GM18861 (cell line): Measurements from ENCODE around the gene FARP2.
"Not testable (repeated sequence)": the region's sequence is repeated elsewhere in the genome, so short reads cannot be mapped to it uniquely, and the experiment has no call there.

Source experiments
- ATAC-seq: cut with Tn5 transposase; IDR thresholded peaks from one replicate; pipeline ENCODE4 v1.9.1; 2021; ENCODE audit not compliant: unreplicated experiment

The FARP2 gene

GRCh38 chr2:241355983-241356870 is at the start of gene FARP2:
Gene FARP2 (plus strand): TSS chr2:241356285. CDS start chr2:241373108, 16,823 bp downstream.
- ATAC-seq = peak; percentile 67

DNA sequence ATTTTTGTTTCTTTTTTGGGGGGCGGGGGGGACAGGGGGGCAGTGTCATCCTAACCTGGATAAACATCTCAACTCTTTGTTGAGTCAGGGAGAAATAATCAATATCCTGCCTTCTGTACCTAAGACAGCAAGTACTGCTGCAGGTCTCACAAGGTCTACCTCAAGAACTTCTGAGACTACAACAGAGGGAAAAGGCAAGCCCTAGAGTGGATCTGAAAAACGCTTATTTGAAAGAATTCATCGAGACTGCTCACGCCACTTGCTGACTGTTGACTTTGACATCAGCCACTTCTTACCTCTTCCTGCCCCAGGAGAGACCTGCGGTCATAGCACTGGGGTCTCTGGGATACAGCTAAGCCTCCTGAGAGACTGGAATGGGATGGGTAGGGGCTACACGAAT is 49.0 kb upstream of the FARP2 start:
- no peak for ATAC-seq

GRCh38 chr2:241308267-241308666 is 47.8 kb upstream of the FARP2 start:
- no peak for ATAC-seq

- ATAC-seq = no peak
Observed at GRCh38 chr2:241308832-241309500, 47.1 kb upstream of the FARP2 start.

DNA sequence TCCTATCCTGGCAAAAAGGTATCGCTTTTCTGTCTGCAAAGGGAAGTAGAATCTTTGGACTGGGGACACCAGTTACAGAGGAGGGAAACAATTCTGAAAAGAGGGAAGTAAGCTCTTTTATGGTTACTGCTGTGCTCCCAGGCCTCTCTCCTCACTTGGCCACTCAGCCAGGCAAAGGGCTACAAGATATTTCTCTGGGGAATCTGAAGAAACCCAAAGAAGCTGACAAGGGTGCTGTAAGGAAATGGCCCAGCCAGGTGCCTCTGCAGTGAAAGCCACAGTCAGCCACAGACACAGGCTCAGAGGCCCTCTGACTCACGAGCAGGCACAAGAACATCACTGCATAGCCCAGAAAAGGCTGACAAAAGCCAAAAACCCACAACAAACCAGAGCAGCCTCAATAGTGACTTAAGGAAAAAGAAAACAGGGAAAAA is 46.4 kb upstream of the FARP2 start:
- ATAC-seq = peak; percentile 38

DNA sequence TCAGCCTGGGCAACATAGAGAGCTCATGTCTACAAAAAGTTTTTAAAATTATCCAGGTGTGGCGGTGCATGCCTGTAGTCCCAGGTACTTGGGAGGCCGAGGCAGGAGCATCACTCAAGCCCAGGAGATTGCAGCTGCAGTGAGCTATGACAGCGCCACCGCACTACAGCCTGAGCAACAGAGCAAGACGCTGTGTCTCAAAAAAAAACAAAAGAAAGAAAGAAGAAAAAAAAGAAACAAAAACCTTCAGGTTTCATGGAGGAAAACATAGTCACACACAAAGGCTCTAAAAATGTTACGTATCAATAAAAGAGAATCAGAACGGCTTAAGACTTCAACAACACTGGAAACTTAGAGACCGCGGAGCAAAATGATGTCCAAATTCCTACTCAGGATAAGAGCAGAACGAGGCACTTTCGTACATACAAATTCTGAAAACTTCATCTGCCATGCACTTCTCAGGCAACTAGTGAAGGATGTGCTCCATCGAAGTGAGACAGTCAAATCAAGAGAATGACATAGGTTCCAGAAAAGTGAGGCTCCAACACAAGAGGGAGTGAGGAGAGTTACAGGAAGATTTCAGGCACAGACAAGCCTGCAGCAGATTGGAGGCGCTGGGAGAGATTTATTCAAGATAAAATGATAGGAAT is 45.0 kb upstream of the FARP2 start:
- ATAC-seq = no peak

GRCh38 chr2:241312082-241312481 is 44.0 kb upstream of the FARP2 start:
- no peak for ATAC-seq

DNA sequence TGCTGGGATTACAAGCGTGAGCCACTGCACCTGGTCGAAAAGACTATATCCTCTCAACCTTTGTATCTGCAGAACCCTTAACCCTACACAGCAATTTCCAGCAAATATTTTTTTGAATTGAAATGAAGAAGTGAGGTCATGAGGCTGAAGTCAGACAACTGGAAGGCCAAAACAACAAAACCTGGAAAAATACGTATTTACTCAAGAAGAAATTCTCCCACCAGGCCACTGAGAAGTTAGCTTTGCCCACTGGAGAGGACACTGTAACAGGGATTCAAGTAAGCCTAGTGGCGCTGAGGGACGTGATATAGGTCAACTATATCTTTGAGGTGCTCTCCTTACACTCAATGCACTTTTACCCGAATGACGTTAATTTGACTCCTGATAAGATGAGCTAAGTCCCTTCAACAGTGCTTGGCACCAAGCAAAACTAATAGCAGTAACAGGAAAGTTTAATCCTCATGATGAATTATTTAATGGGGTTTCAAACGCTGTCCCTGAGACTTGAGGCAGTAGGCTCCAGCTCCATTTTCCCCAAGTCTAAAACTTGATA is 42.5 kb upstream of the FARP2 start:
- no peak for ATAC-seq

GRCh38 chr2:241314226-241315092 is 41.6 kb upstream of the FARP2 start:
- ATAC-seq = no peak

DNA sequence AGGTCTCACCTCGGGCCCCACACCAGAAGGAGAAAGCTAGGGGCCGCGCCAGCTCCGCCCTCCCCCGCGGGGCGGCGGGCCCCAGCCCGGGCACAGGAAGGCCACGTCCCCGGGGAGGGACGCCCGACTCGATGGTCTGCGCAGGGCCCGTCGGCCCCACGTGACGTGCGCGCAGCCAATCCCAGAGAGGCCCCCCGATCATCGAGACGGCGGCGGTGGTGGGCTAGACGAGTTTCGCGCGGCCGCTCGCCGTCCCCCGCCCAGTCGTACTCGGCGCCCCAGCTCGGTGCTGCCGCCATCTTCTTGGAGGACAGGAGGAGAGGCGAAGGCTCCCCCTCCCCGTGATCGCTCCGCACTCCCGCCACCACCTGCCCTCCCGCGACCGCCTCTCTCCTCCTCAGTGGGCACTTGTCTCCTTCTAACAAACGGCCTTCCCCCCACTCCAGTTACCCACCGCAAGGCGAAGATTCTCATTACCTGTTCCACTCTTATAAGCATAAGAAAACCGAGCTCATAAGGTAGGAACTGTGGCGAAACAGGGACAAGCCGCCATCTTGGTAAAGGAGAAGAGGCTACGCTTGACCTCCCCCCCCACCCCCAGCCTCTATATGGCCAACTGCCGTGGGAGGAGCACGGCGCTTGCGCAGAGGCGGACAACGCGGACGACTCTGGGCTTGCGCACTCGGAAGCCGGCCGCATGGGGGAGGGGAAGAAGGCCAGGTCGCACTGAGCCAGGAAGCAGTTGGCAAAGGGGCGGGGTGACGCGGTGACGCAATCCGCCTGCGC is 40.8 kb upstream of the FARP2 start, which contains the start of gene HDLBP:
TSS of gene HDLBP (minus strand) at position 580 of the 786 bp plus-strand sequence. CDS start 48,803 bp downstream, outside the sequence.
- ATAC-seq = peak; percentile 61

DNA sequence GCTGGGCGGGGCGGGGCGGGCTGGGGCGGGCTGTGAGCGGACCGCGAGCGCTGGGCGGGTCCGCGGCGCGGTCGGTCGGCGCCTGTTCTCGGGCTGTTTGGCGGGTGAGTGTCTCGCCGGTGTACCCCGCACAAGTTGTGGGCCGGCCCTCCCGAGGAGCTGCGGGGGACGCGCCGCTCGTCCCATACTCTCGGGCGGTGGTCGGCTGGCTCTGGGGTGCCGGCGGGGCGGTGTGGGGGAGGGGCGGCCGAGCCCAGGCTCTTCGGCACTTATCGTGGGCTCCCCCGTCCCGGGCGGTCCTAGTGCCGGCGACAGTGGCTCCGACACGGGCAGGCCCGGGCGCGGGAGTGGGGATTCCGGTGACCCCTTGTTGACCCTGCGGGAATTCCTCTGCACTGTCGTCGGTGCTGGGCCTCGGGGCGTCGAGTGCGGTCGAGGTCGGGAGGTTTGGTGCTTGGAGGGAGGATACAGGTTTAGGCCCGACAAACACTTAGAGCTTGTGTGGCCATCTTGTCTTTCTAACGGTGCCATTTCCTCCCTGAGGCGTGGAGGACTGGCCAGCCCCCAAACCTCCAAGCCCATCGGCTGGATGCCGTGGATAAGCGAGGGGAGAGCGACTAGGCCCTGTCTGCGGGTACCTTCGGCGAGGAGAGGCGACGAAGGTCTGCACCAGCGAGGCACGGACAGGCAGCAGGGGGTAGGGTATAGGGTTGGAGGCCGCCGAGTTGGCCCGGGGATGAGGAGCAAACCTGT is 40.0 kb upstream of the FARP2 start, which contains the start of gene SEPTIN2:
TSS of gene SEPTIN2 (plus strand) at position 47 of the 753 bp plus-strand sequence. CDS start 8,308 bp downstream, outside the sequence.
- ATAC-seq = peak; percentile 19

DNA sequence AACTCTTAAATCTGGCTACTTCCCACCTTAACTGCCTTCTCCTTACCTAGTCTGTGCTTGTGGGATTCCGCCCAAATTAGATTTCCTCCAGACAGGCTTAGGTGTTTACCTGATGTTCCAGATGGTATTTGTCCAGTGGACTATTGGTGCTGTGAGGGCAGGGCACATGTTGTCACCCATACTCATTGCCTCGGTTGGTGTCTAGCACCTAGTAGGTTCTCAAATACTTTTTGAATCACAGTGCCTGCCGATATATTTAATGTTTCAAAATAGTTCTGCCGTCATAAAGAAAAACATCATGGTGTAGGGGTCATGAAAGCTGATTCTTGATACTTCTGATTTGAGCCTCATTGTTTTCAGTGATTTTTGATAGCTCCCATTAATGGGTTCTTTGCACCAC is 39.3 kb upstream of the FARP2 start:
- no peak for ATAC-seq

GRCh38 chr2:241317391-241317790 is 38.7 kb upstream of the FARP2 start:
- no peak for ATAC-seq

DNA sequence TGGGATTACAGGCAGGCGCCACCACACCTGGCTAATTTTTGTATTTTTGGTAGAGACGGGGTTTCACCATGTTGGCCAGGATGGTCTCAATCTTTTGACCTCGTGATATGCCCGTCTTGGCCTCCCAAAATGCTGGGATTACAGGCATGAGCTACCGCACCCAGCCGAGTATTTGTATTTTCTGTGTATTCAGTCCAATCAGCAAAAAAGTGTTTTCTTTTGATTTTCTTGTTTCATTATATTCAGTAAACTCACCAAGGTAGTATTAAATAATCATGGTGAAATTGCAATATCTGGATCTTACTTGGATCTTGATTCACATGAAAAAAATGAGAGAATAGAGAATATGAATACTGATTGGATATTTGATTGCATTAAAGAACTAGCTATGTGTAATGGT is 37.3 kb upstream of the FARP2 start:
- not testable (repeated sequence) for ATAC-seq

GRCh38 chr2:241320394-241320793 is 35.7 kb upstream of the FARP2 start:
- ATAC-seq = no peak

- no peak for ATAC-seq
Observed at GRCh38 chr2:241321033-241321432, 35.1 kb upstream of the FARP2 start.

- ATAC-seq = no peak
Observed at GRCh38 chr2:241321886-241322285, 34.2 kb upstream of the FARP2 start.

- ATAC-seq = peak; percentile 37
Observed at GRCh38 chr2:241323778-241324177, 32.3 kb upstream of the FARP2 start.

- ATAC-seq = no peak
Observed at GRCh38 chr2:241324775-241325174, 31.3 kb upstream of the FARP2 start.
